HEK293 (cell line): ENCODE results near the gene RABEP2.

Experiments
- GLIS2 ChIP-seq: fragments of 450-650 bp; formaldehyde crosslinking; IDR thresholded peaks from 2 replicates; pipeline ENCODE4 v1.5.1; 2016; ENCODE audit warnings: missing biosample characterization, missing genetic modification characterization
- REPIN1 ChIP-seq: fragments of 450-650 bp; formaldehyde crosslinking; IDR thresholded peaks from 2 replicates; pipeline ENCODE4 v1.5.1; 2017; ENCODE audit warnings: missing biosample characterization, missing genetic modification characterization, low read depth
- SCRT1 ChIP-seq: fragments of 450-650 bp; formaldehyde crosslinking; IDR thresholded peaks from 2 replicates; pipeline ENCODE4 v1.5.1; 2016; ENCODE audit warnings: missing biosample characterization, missing genetic modification characterization, borderline replicate concordance
- SETDB1 ChIP-seq: IDR thresholded peaks from one replicate; pipeline ENCODE4 v1.6.1; 2017; ENCODE audit warnings: mild to moderate bottlenecking, low read length, moderate library complexity, mixed read lengths; ENCODE audit not compliant: insufficient read length
- SP7 ChIP-seq: fragments of 450-650 bp; formaldehyde crosslinking; IDR thresholded peaks from 2 replicates; pipeline ENCODE4 v1.5.1; 2016; ENCODE audit warnings: missing biosample characterization, missing genetic modification characterization
- ZBTB21 ChIP-seq: fragments of 450-650 bp; formaldehyde crosslinking; IDR thresholded peaks from 2 replicates; pipeline ENCODE4 v1.5.1; 2017; ENCODE audit warnings: missing biosample characterization, missing genetic modification characterization
- ZFP37 ChIP-seq: fragments of 450-650 bp; formaldehyde crosslinking; IDR thresholded peaks from 2 replicates; pipeline ENCODE4 v1.5.1; 2016; ENCODE audit warnings: missing biosample characterization, missing genetic modification characterization
- ZNF157 ChIP-seq: fragments of 450-650 bp; formaldehyde crosslinking; IDR thresholded peaks from 2 replicates; pipeline ENCODE4 v1.5.1; 2016; ENCODE audit warnings: missing biosample characterization, missing genetic modification characterization
- ZNF16 ChIP-seq: fragments of 450-650 bp; formaldehyde crosslinking; IDR thresholded peaks from 2 replicates; pipeline ENCODE4 v1.5.1; 2016; ENCODE audit warnings: low read depth, missing biosample characterization, missing genetic modification characterization
- ZNF174 ChIP-seq: fragments of 450-650 bp; formaldehyde crosslinking; IDR thresholded peaks from 2 replicates; pipeline ENCODE4 v1.5.0; 2017; ENCODE audit warnings: missing biosample characterization, mild to moderate bottlenecking, missing genetic modification characterization
- ZNF302 ChIP-seq: fragments of 450-650 bp; formaldehyde crosslinking; IDR thresholded peaks from 2 replicates; pipeline ENCODE4 v1.5.1; 2016; ENCODE audit warnings: missing biosample characterization, missing genetic modification characterization, low read depth
- ZNF391 ChIP-seq: fragments of 450-650 bp; formaldehyde crosslinking; IDR thresholded peaks from 2 replicates; pipeline ENCODE4 v1.5.1; 2016; ENCODE audit warnings: low read depth, missing biosample characterization, missing genetic modification characterization, borderline replicate concordance
- ZNF514 ChIP-seq: fragments of 450-650 bp; formaldehyde crosslinking; IDR thresholded peaks from 2 replicates; pipeline ENCODE4 v1.5.1; 2016; ENCODE audit warnings: missing biosample characterization, missing genetic modification characterization
- ZNF558 ChIP-seq: fragments of 450-650 bp; formaldehyde crosslinking; IDR thresholded peaks from 2 replicates; pipeline ENCODE4 v1.5.1; 2016; ENCODE audit warnings: missing biosample characterization, missing genetic modification characterization
- ZNF571 ChIP-seq: fragments of 450-650 bp; formaldehyde crosslinking; IDR thresholded peaks from 2 replicates; pipeline ENCODE4 v1.5.0; 2017; ENCODE audit warnings: missing biosample characterization, missing genetic modification characterization
- ZNF600 ChIP-seq: fragments of 450-650 bp; formaldehyde crosslinking; IDR thresholded peaks from 2 replicates; pipeline ENCODE4 v1.5.1; 2016; ENCODE audit warnings: missing biosample characterization, missing genetic modification characterization
- ZNF610 ChIP-seq: fragments of 450-650 bp; formaldehyde crosslinking; IDR thresholded peaks from 2 replicates; pipeline ENCODE4 v1.5.1; 2016; ENCODE audit warnings: missing biosample characterization, missing genetic modification characterization, borderline replicate concordance
- ZNF629 ChIP-seq: fragments of 450-650 bp; formaldehyde crosslinking; IDR thresholded peaks from 2 replicates; pipeline ENCODE4 v1.5.1; 2017; ENCODE audit warnings: missing biosample characterization, missing genetic modification characterization
- ZNF707 ChIP-seq: fragments of 450-650 bp; formaldehyde crosslinking; IDR thresholded peaks from 2 replicates; pipeline ENCODE4 v1.5.1; 2016; ENCODE audit warnings: missing biosample characterization, missing genetic modification characterization
- ZNF768 ChIP-seq: fragments of 450-650 bp; formaldehyde crosslinking; IDR thresholded peaks from 2 replicates; pipeline ENCODE4 v1.5.1; 2018; ENCODE audit warnings: missing biosample characterization, mild to moderate bottlenecking, missing genetic modification characterization
- ZNF791 ChIP-seq: fragments of 450-650 bp; formaldehyde crosslinking; IDR thresholded peaks from 2 replicates; pipeline ENCODE4 v1.5.1; 2016; ENCODE audit warnings: missing biosample characterization, missing genetic modification characterization
- ZNF843 ChIP-seq: fragments of 450-650 bp; formaldehyde crosslinking; IDR thresholded peaks from 2 replicates; pipeline ENCODE4 v1.5.1; 2016; ENCODE audit warnings: missing biosample characterization, missing genetic modification characterization
- ZSCAN30 ChIP-seq: fragments of 450-650 bp; IDR thresholded peaks from 2 replicates; pipeline ENCODE4 v1.5.1; 2018; ENCODE audit warnings: missing biosample characterization, mild to moderate bottlenecking, missing genetic modification characterization, moderate library complexity
- TF ChIP-seq, protein P1 (sequence below): fragments of 450-650 bp; formaldehyde crosslinking; IDR thresholded peaks from 2 replicates; pipeline ENCODE4 v1.5.1; 2017; ENCODE audit warnings: missing biosample characterization, missing genetic modification characterization
- TF ChIP-seq, protein P2 (sequence below): fragments of 450-650 bp; formaldehyde crosslinking; IDR thresholded peaks from 2 replicates; pipeline ENCODE4 v1.5.1; 2016; ENCODE audit warnings: missing biosample characterization, missing genetic modification characterization
- TF ChIP-seq, protein P3 (sequence below): fragments of 450-650 bp; formaldehyde crosslinking; optimal IDR thresholded peaks from 2 replicates; pipeline ENCODE3; 2016; ENCODE audit warnings: missing biosample characterization, mild to moderate bottlenecking, missing genetic modification characterization
- TF ChIP-seq, protein P4 (sequence below): fragments of 450-650 bp; formaldehyde crosslinking; IDR thresholded peaks from 2 replicates; pipeline ENCODE4 v1.5.1; 2016; ENCODE audit warnings: missing biosample characterization, missing genetic modification characterization
- TF ChIP-seq, protein P5 (sequence below): fragments of 450-650 bp; formaldehyde crosslinking; IDR thresholded peaks from 2 replicates; pipeline ENCODE4 v1.5.1; 2016; ENCODE audit warnings: missing biosample characterization, missing genetic modification characterization
- TF ChIP-seq, protein P6 (sequence below): fragments of 450-650 bp; formaldehyde crosslinking; IDR thresholded peaks from 2 replicates; pipeline ENCODE4 v1.5.1; 2016; ENCODE audit warnings: missing biosample characterization, missing genetic modification characterization, low read depth

The RABEP2 gene

DNA sequence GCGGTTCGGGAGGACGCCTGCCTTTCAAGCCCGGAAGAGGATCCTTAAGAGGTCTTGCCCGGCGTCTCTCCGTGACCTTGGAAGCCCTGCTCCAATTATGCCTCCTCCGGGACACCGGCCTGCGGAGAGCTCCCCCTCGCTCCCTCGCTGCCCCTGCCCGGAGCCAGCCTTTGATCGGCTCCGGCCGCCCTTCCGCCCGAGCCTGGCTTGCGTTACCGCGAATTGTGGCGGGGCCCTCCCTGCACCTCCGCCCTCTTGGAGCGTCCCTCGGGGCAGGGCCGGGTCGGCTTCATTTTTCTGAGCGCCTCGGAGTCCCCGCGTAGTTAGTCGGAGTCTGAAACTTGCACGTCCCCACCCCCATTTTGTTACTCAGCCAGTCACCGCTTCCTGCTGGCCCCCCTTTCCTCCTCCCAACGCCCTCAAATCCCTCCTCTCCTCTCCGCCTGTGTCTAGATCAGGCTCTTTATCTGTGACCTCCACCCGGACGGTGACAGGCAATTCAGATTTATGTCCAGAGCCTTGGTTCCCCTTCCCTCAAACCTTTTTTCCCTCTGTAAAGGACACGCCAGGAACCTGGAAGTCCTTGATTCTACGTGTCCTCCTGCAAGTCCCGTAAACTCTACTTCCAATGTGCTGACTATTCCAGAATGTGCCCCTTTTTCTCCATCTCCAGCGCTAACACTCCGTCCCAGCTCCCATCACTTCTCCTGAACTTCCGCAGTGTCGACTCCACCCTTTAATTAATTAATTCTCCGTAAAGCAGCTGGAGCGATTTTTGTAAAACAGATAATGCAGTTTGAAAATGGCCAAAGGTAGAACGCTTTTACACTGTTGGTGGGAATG is 569 bp upstream of the RABEP2 start (continued):
- TF ChIP-seq, protein P1, sequence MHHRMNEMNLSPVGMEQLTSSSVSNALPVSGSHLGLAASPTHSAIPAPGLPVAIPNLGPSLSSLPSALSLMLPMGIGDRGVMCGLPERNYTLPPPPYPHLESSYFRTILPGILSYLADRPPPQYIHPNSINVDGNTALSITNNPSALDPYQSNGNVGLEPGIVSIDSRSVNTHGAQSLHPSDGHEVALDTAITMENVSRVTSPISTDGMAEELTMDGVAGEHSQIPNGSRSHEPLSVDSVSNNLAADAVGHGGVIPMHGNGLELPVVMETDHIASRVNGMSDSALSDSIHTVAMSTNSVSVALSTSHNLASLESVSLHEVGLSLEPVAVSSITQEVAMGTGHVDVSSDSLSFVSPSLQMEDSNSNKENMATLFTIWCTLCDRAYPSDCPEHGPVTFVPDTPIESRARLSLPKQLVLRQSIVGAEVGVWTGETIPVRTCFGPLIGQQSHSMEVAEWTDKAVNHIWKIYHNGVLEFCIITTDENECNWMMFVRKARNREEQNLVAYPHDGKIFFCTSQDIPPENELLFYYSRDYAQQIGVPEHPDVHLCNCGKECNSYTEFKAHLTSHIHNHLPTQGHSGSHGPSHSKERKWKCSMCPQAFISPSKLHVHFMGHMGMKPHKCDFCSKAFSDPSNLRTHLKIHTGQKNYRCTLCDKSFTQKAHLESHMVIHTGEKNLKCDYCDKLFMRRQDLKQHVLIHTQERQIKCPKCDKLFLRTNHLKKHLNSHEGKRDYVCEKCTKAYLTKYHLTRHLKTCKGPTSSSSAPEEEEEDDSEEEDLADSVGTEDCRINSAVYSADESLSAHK (tag by site-specific recombination), result 0 out of 2 replicates have a peak, but pooled peaks have one; percentile 8
- TF ChIP-seq SP7 (tag by site-specific recombination) (peak; percentile 71), ZNF174 (tag by site-specific recombination) (no peak), ZNF16 (no peak), ZNF157 (tag by site-specific recombination) (no peak), ZSCAN30 (tag by site-specific recombination) (peak; percentile 9; the same call in 1 of the 2 replicates), REPIN1 (no peak), ZNF558 (tag by site-specific recombination) (no peak), ZNF610 (tag by site-specific recombination) (no peak), SETDB1 (no peak), ZNF600 (tag by site-specific recombination) (peak; percentile 80), ZNF791 (no peak), ZNF514 (tag by site-specific recombination) (no peak), ZNF629 (tag by site-specific recombination) (peak; percentile 11; the same call in 1 of the 2 replicates), GLIS2 (tag by site-specific recombination) (peak; percentile 55; the same call in 1 of the 2 replicates), ZNF571 (no peak), ZNF707 (tag by site-specific recombination) (no peak), ZNF843 (tag by site-specific recombination) (0 out of 2 replicates have a peak, but pooled peaks have one; percentile 60), ZBTB21 (no peak), ZFP37 (tag by site-specific recombination) (no peak), ZNF768 (no peak; the same call in 1 of the 2 replicates), ZNF302 (tag by site-specific recombination) (no peak), SCRT1 (no peak), ZNF391 (peak; percentile 55; the same call in 1 of the 2 replicates)
- TF ChIP-seq, protein P2, sequence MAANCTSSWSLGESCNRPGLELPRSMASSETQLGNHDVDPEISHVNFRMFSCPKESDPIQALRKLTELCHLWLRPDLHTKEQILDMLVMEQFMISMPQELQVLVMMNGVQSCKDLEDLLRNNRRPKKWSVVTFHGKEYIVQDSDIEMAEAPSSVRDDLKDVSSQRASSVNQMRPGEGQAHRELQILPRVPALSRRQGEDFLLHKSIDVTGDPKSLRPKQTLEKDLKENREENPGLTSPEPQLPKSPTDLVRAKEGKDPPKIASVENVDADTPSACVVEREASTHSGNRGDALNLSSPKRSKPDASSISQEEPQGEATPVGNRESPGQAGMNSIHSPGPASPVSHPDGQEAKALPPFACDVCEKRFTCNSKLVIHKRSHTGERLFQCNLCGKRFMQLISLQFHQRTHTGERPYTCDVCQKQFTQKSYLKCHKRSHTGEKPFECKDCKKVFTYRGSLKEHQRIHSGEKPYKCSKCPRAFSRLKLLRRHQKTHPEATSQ, result 0 out of 2 replicates have a peak, but pooled peaks have one; percentile 26
- TF ChIP-seq, protein P3, sequence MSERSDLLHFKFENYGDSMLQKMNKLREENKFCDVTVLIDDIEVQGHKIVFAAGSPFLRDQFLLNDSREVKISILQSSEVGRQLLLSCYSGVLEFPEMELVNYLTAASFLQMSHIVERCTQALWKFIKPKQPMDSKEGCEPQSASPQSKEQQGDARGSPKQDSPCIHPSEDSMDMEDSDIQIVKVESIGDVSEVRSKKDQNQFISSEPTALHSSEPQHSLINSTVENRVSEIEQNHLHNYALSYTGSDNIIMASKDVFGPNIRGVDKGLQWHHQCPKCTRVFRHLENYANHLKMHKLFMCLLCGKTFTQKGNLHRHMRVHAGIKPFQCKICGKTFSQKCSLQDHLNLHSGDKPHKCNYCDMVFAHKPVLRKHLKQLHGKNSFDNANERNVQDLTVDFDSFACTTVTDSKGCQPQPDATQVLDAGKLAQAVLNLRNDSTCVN (tag by site-specific recombination), result peak; percentile 66
- TF ChIP-seq, protein P4, sequence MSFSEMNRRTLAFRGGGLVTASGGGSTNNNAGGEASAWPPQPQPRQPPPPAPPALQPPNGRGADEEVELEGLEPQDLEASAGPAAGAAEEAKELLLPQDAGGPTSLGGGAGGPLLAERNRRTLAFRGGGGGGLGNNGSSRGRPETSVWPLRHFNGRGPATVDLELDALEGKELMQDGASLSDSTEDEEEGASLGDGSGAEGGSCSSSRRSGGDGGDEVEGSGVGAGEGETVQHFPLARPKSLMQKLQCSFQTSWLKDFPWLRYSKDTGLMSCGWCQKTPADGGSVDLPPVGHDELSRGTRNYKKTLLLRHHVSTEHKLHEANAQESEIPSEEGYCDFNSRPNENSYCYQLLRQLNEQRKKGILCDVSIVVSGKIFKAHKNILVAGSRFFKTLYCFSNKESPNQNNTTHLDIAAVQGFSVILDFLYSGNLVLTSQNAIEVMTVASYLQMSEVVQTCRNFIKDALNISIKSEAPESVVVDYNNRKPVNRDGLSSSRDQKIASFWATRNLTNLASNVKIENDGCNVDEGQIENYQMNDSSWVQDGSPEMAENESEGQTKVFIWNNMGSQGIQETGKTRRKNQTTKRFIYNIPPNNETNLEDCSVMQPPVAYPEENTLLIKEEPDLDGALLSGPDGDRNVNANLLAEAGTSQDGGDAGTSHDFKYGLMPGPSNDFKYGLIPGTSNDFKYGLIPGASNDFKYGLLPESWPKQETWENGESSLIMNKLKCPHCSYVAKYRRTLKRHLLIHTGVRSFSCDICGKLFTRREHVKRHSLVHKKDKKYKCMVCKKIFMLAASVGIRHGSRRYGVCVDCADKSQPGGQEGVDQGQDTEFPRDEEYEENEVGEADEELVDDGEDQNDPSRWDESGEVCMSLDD, result 0 out of 2 replicates have a peak, but pooled peaks have one; percentile 33
- TF ChIP-seq, protein P5, sequence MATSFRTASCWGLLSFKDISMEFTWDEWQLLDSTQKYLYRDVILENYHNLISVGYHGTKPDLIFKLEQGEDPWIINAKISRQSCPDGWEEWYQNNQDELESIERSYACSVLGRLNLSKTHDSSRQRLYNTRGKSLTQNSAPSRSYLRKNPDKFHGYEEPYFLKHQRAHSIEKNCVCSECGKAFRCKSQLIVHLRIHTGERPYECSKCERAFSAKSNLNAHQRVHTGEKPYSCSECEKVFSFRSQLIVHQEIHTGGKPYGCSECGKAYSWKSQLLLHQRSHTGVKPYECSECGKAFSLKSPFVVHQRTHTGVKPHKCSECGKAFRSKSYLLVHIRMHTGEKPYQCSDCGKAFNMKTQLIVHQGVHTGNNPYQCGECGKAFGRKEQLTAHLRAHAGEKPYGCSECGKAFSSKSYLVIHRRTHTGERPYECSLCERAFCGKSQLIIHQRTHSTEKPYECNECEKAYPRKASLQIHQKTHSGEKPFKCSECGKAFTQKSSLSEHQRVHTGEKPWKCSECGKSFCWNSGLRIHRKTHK (tag by site-specific recombination), result no peak
- TF ChIP-seq, protein P6, sequence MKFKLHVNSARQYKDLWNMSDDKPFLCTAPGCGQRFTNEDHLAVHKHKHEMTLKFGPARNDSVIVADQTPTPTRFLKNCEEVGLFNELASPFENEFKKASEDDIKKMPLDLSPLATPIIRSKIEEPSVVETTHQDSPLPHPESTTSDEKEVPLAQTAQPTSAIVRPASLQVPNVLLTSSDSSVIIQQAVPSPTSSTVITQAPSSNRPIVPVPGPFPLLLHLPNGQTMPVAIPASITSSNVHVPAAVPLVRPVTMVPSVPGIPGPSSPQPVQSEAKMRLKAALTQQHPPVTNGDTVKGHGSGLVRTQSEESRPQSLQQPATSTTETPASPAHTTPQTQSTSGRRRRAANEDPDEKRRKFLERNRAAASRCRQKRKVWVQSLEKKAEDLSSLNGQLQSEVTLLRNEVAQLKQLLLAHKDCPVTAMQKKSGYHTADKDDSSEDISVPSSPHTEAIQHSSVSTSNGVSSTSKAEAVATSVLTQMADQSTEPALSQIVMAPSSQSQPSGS (tag by site-specific recombination), result no peak
